ENCODE results near the gene STEAP1B. TPM values are rescaled to one million over a fixed set of nuclear protein-coding genes. Genes with fewer than 3 reads are reported as not detected.

The STEAP1B gene
- total RNA-seq, 1 donor = 31.8 TPM

- no peaks in the 10 kb centered on the region for H3K9me3 ChIP-seq (ENCODE audit: low read depth, low read length)
- TF ChIP-seq CTCF (IDR thresholded peaks at IDR 0.05; ENCODE audit: extremely low read depth, low read depth, low read length) = no peak
- H3K79me2 ChIP-seq (ENCODE audit: insufficient read depth, low read length) = peaks cover under 1% of the 10 kb centered on the region
- no peaks in the 10 kb centered on the region for H3K4me1 ChIP-seq (ENCODE audit: insufficient read depth, low read length)
- no peak overlapping the region for H2AFZ ChIP-seq (ENCODE audit: low read length)
- H3K4me2 ChIP-seq (ENCODE audit: insufficient read depth, low read length) = no peak overlapping the region
- no peak overlapping the region for H3K4me3 ChIP-seq (ENCODE audit: insufficient read depth, low read length)
- no peak for DNase-seq (ENCODE audit: insufficient read length, low spot score, missing footprints)
- H3K36me3 ChIP-seq (ENCODE audit: insufficient read depth, low read length) = peaks cover 25% of the 10 kb centered on the region
- no peak overlapping the region for H3K27ac ChIP-seq (ENCODE audit: low read depth, low read length)
- H4K20me1 ChIP-seq (ENCODE audit: insufficient read depth, low read length) = no peaks in the 10 kb centered on the region
- no peaks in the 10 kb centered on the region for H3K27me3 ChIP-seq (ENCODE audit: insufficient read depth, low read length)
These were observed 30.4 kb downstream of the STEAP1B start for GRCh38 chr7:22469371-22470143.

- Histone ChIP-seq H2AFZ (ENCODE audit: low read length) (no peak overlapping the region), H3K36me3 (ENCODE audit: insufficient read depth, low read length) (peaks cover 20% of the 10 kb centered on the region), H3K27ac (ENCODE audit: low read depth, low read length) (no peak overlapping the region), H3K4me1 (ENCODE audit: insufficient read depth, low read length) (no peaks in the 10 kb centered on the region), H3K9me3 (ENCODE audit: low read depth, low read length) (no peaks in the 10 kb centered on the region), H3K27me3 (ENCODE audit: insufficient read depth, low read length) (no peaks in the 10 kb centered on the region), H3K4me3 (ENCODE audit: insufficient read depth, low read length) (no peak overlapping the region), H3K4me2 (ENCODE audit: insufficient read depth, low read length) (no peak overlapping the region), H4K20me1 (ENCODE audit: insufficient read depth, low read length) (no peaks in the 10 kb centered on the region), H3K79me2 (ENCODE audit: insufficient read depth, low read length) (peaks cover 3% of the 10 kb centered on the region)
- no peak for TF ChIP-seq CTCF (IDR thresholded peaks at IDR 0.05; ENCODE audit: extremely low read depth, low read depth, low read length)
- no peak for DNase-seq (ENCODE audit: insufficient read length, low spot score, missing footprints)
These were observed 31.4 kb downstream of the STEAP1B start for GRCh38 chr7:22468609-22469008.

- Histone ChIP-seq H3K4me3 (ENCODE audit: insufficient read depth, low read length) (no peak overlapping the region), H3K79me2 (ENCODE audit: insufficient read depth, low read length) (peaks cover 5% of the 10 kb centered on the region), H3K9me3 (ENCODE audit: low read depth, low read length) (no peaks in the 10 kb centered on the region), H4K20me1 (ENCODE audit: insufficient read depth, low read length) (no peaks in the 10 kb centered on the region), H3K36me3 (ENCODE audit: insufficient read depth, low read length) (peaks cover 17% of the 10 kb centered on the region), H2AFZ (ENCODE audit: low read length) (no peak overlapping the region), H3K27me3 (ENCODE audit: insufficient read depth, low read length) (no peaks in the 10 kb centered on the region), H3K4me2 (ENCODE audit: insufficient read depth, low read length) (no peak overlapping the region), H3K27ac (ENCODE audit: low read depth, low read length) (no peak overlapping the region), H3K4me1 (ENCODE audit: insufficient read depth, low read length) (no peaks in the 10 kb centered on the region)
- TF ChIP-seq CTCF (IDR thresholded peaks at IDR 0.05; ENCODE audit: extremely low read depth, low read depth, low read length) = no peak
- no peak for DNase-seq (ENCODE audit: insufficient read length, low spot score, missing footprints)
These were observed 35.7 kb downstream of the STEAP1B start for GRCh38 chr7:22464299-22464698.

- H3K27ac ChIP-seq (ENCODE audit: low read depth, low read length) = no peak overlapping the region
- H4K20me1 ChIP-seq (ENCODE audit: insufficient read depth, low read length) = no peaks in the 10 kb centered on the region
- H3K4me2 ChIP-seq (ENCODE audit: insufficient read depth, low read length) = no peak overlapping the region
- H3K9me3 ChIP-seq (ENCODE audit: low read depth, low read length) = no peaks in the 10 kb centered on the region
- H3K79me2 ChIP-seq (ENCODE audit: insufficient read depth, low read length) = peaks cover 5% of the 10 kb centered on the region
- H3K4me3 ChIP-seq (ENCODE audit: insufficient read depth, low read length) = no peak overlapping the region
- H3K4me1 ChIP-seq (ENCODE audit: insufficient read depth, low read length) = no peaks in the 10 kb centered on the region
- no peak for DNase-seq (ENCODE audit: insufficient read length, low spot score, missing footprints)
- no peaks in the 10 kb centered on the region for H3K27me3 ChIP-seq (ENCODE audit: insufficient read depth, low read length)
- H3K36me3 ChIP-seq (ENCODE audit: insufficient read depth, low read length) = peaks cover 9% of the 10 kb centered on the region
- no peak for TF ChIP-seq CTCF (IDR thresholded peaks at IDR 0.05; ENCODE audit: extremely low read depth, low read depth, low read length)
- no peak overlapping the region for H2AFZ ChIP-seq (ENCODE audit: low read length)
These were observed 39.5 kb downstream of the STEAP1B start for GRCh38 chr7:22460363-22460988.
